Measurements from ENCODE around the gene PTPRN2.

PTPRN2 gene

DNA sequence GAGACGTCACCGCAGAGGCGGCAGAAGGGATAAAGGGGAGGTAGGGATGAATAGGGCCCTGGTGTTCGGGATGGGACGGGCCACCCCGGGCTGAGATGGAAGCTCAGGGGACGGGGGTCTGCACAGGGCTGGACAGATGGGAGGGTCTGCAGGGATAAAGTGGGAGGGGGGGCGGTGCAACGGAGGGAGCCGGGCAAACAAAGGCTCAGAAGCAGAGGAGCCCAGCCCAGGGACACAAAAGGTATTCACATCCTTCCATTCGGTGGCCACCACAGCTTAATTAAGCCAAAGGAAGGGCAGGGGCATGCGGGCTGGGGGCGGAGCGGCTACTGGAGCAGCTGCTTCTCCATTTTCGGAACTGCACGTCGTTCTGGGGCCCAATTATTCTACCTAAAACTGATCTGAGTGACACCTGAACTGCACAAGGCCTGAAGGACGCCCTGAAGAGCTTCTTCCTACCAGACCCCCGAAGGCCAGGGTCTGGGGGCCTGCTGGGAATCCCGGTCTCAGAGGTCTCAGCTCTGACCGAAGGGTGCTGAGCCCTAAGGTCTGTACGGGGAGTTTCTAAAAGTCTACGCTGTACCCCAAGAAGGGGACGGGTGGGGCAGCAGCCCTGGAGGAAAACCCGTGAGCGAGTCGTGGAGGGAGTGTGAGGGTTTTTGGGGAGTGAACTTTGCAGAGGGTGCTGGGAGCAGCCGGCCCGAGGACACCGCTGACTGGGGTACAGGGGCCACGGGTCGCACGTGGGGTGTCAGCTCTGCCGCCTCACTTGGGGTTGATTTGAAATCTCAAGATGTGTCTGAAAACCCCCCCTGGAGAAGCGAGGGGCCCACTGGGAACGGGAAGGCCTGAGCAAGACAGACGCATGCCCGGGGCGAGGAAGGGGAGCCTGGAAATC, 916.0 kb downstream of the PTPRN2 start:
- H3K4me3 ChIP-seq (ENCODE audit: low read depth, low read length): no peak overlapping the region
- TF ChIP-seq, protein P1, sequence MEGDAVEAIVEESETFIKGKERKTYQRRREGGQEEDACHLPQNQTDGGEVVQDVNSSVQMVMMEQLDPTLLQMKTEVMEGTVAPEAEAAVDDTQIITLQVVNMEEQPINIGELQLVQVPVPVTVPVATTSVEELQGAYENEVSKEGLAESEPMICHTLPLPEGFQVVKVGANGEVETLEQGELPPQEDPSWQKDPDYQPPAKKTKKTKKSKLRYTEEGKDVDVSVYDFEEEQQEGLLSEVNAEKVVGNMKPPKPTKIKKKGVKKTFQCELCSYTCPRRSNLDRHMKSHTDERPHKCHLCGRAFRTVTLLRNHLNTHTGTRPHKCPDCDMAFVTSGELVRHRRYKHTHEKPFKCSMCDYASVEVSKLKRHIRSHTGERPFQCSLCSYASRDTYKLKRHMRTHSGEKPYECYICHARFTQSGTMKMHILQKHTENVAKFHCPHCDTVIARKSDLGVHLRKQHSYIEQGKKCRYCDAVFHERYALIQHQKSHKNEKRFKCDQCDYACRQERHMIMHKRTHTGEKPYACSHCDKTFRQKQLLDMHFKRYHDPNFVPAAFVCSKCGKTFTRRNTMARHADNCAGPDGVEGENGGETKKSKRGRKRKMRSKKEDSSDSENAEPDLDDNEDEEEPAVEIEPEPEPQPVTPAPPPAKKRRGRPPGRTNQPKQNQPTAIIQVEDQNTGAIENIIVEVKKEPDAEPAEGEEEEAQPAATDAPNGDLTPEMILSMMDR (IDR thresholded peaks at IDR 0.05; ENCODE audit: low read depth, low read length): no peak

GRCh38 chr7:157670490-157671357, 916.9 kb downstream of the PTPRN2 start:
- no peak overlapping the region for H3K4me3 ChIP-seq (ENCODE audit: low read depth, low read length)
- TF ChIP-seq, protein P1 (IDR thresholded peaks at IDR 0.05; ENCODE audit: low read depth, low read length): no peak

GRCh38 chr7:157669768-157670351, 917.8 kb downstream of the PTPRN2 start:
- TF ChIP-seq, protein P1 (IDR thresholded peaks at IDR 0.05; ENCODE audit: low read depth, low read length): no peak
- H3K4me3 ChIP-seq (ENCODE audit: low read depth, low read length): no peak overlapping the region

DNA sequence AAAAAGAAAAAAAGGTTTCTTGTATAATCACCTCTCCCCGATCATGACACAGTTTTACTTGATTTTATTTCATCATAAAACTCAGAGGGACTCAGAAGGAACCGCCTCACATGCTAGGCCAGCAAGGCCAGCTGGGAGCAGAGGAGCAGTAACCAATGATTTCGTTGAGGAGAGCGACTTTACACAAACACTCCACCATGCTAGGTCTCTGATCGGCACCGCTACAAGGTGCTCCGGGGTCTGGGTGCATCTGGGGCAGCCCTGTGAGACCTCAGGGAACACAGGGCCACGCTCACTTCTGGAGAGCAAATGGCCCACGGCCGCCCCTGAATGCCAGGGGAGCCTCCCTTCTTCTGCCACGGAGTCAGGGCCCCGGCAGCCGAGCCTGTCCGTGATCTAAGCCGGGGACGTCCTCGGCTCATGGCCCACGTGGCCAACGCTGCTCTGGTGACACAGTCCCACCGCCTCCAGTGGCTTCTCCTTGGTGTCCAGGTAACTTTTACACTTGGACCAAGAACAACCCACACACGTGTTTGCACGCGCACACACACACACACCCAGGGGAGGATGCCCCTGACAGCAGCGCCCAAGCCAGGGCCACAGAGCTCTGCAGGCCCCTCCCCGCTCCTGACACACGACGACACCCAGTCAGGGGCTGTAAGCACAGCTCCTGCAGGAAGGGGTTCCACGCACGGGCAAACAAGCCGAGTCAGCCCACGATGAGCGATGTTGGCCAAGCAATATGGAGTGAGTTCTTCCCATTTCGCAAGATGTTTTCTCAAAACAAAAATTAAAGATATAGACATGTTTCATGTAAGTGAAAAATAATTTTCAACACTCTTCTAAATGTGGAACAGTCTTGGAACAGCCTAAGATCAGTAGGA, 918.5 kb downstream of the PTPRN2 start:
- TF ChIP-seq, protein P1 (IDR thresholded peaks at IDR 0.05; ENCODE audit: low read depth, low read length): no peak
- no peak overlapping the region for H3K4me3 ChIP-seq (ENCODE audit: low read depth, low read length)

DNA sequence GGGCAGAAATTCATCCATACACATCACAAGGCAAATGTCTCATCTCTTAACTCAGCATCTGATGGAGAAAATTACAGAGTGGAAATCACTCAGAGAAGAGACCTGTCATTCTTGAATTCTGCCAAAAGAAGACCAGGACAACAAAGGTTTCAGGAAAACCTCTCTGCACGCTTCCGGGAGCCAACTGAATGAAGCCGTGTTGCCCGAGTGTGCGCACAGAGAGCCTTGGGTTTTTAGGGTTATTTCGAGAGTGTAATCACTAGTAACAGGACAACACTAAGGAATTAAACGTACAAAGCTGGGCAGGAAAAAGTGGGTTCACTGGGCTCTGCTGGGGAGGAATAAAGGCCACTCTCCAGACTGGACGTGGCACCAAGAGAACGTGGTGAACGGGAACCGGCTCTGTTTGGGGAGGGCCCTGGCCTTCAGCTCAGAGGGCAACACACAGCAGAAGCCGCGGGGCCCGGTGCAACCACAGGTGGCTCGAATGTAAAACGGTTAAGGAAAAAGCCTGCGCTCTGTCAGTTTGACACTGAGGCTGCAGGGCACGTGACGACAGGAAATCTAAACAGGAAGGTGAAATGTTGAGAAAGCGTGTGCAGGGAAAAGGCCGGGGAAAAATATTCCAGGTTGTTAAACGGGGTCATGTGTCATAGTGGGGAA, 919.3 kb downstream of the PTPRN2 start:
- no peak overlapping the region for H3K4me3 ChIP-seq (ENCODE audit: low read depth, low read length)
- TF ChIP-seq, protein P1 (IDR thresholded peaks at IDR 0.05; ENCODE audit: low read depth, low read length): no peak

DNA sequence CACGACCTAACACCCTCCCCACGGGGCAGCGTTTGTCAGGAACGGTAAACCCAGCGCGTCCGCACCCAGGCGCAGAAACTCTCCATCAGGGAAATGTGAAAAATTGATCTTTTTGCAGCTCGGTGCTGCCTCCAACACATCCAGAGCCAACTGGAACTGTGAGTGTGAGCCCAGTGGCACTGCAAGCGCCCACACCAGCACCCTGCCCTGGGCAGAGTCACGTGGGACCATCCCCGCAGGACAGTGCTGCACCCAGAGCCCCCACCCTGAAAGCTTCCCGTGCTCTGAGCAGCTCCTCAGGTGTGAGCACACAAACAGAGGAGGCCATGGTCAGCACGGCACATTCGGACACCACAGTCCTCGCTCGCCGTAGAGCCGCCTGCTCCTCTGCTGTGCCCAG, 919.9 kb downstream of the PTPRN2 start:
- TF ChIP-seq, protein P1 (IDR thresholded peaks at IDR 0.05; ENCODE audit: low read depth, low read length): no peak
- no peak overlapping the region for H3K4me3 ChIP-seq (ENCODE audit: low read depth, low read length)

Measured in WI38 (cell line).